Ascending aorta (tissue), 2 donors: ENCODE data around the gene MEGF11. TPM values are rescaled to one million over a fixed set of nuclear protein-coding genes. Genes with fewer than 3 reads are reported as not detected.

ENCODE experiments used
- DNase-seq, 2 donors: peaks; one replicate each; pipeline ENCODE4 v3.0.0-alpha.2; 2019; ENCODE audit warnings: low spot score in 2 of 2
- H3K27ac ChIP-seq, 2 donors: fragments of 200-600 bp; sonication (generic); one replicate each; pipeline ENCODE4 v1.5.1; 2016 to 2017; ENCODE audit warnings: mild to moderate bottlenecking in 1 of 2
- H3K27me3 ChIP-seq: fragments of 200-600 bp; sonication (generic); one replicate; pipeline ENCODE4 v1.5.1; 2017
- H3K36me3 ChIP-seq, 2 donors: fragments of 200-600 bp; sonication (generic); one replicate each; pipeline ENCODE4 v1.5.1; 2016
- H3K4me1 ChIP-seq, 2 donors: fragments of 200-600 bp; sonication (generic); one replicate each; pipeline ENCODE4 v1.5.1; 2016 to 2017; ENCODE audit warnings: mild to moderate bottlenecking in 1 of 2
- H3K4me3 ChIP-seq, 2 donors: fragments of 200-600 bp; sonication (generic); one replicate each; pipeline ENCODE4 v1.5.1; 2016 to 2017; ENCODE audit warnings: mild to moderate bottlenecking in 1 of 2
- H3K9me3 ChIP-seq, 2 donors: fragments of 200-600 bp; sonication (generic); one replicate each; pipeline ENCODE4 v1.5.1; 2016
- CTCF ChIP-seq, 3 experiments: fragments of 200-600 bp in 2 of 3; fragments of 450-650 bp in 1 of 3; sonication (generic) in 2 of 3; IDR thresholded peaks; one replicate each; pipeline ENCODE4 v1.5.1; 2016 to 2019; ENCODE audit warnings: antibody characterized with exemption in 3 of 3, mild to moderate bottlenecking in 1 of 3, moderate library complexity in 1 of 3
- intact Hi-C: fragments of 100-400 bp; cut with DNase I; formaldehyde crosslinking; loops from one replicate; pipeline ENCODE4 v1.15.1; 2023
- total RNA-seq: library from RNA; depleted of rRNA; stranded (reverse); fragments of >200 nt; gene quantifications from one replicate; pipeline ENCODE4 v1.1.0, GENCODE V29; 2016

The MEGF11 gene
- total RNA-seq, 1 donor from 2014 or later, result not detected

- Histone ChIP-seq H3K36me3 (no peaks in the 10 kb centered on the region), H3K9me3 (no peaks in the 10 kb centered on the region), H3K27ac (no peak overlapping the region), H3K4me1 (no peaks in the 10 kb centered on the region), H3K27me3 (no peaks in the 10 kb centered on the region), H3K4me3 (no peak overlapping the region)
- intact Hi-C loops, result no loop called here
- TF ChIP-seq CTCF (IDR thresholded peaks at IDR 0.05), result no peak
- no peak for DNase-seq
Observed at GRCh38 chr15:66163553-66163952, 90.0 kb downstream of the MEGF11 start.

- no peaks in the 10 kb centered on the region for H3K9me3 ChIP-seq
- DNase-seq, result no peak
- intact Hi-C loops, result no loop called here
- no peak overlapping the region for H3K27ac ChIP-seq
- no peak overlapping the region for H3K4me3 ChIP-seq
- H3K36me3 ChIP-seq, result no peaks in the 10 kb centered on the region
- H3K27me3 ChIP-seq, result no peaks in the 10 kb centered on the region
- H3K4me1 ChIP-seq, result no peaks in the 10 kb centered on the region
- TF ChIP-seq CTCF (IDR thresholded peaks at IDR 0.05), result no peak
Observed at GRCh38 chr15:66162286-66162685, 91.3 kb downstream of the MEGF11 start.

GRCh38 chr15:66161575-66162118 lies 91.9 kb downstream of the MEGF11 start:
- Histone ChIP-seq H3K36me3 (no peaks in the 10 kb centered on the region), H3K27me3 (no peaks in the 10 kb centered on the region), H3K4me1 (no peaks in the 10 kb centered on the region), H3K27ac (no peak overlapping the region), H3K4me3 (no peak overlapping the region), H3K9me3 (no peaks in the 10 kb centered on the region)
- DNase-seq, result no peak
- no peak for TF ChIP-seq CTCF (IDR thresholded peaks at IDR 0.05)
- intact Hi-C loops, result no loop called here

- H3K27me3 ChIP-seq, result no peaks in the 10 kb centered on the region
- H3K4me1 ChIP-seq, result no peaks in the 10 kb centered on the region
- intact Hi-C loops, result no loop called here
- no peaks in the 10 kb centered on the region for H3K36me3 ChIP-seq
- TF ChIP-seq CTCF (IDR thresholded peaks at IDR 0.05), result no peak
- no peaks in the 10 kb centered on the region for H3K9me3 ChIP-seq
- DNase-seq, result no peak
- H3K4me3 ChIP-seq, result no peak overlapping the region
- H3K27ac ChIP-seq, result no peak overlapping the region
Observed at GRCh38 chr15:66161108-66161507, 92.4 kb downstream of the MEGF11 start.

- no peak for TF ChIP-seq CTCF (IDR thresholded peaks at IDR 0.05)
- H3K36me3 ChIP-seq, result no peaks in the 10 kb centered on the region
- H3K27ac ChIP-seq, result no peak overlapping the region
- H3K27me3 ChIP-seq, result no peaks in the 10 kb centered on the region
- no peak overlapping the region for H3K4me3 ChIP-seq
- DNase-seq, result no peak
- intact Hi-C loops, result no loop called here
- H3K9me3 ChIP-seq, result no peaks in the 10 kb centered on the region
- H3K4me1 ChIP-seq, result no peaks in the 10 kb centered on the region
Observed at GRCh38 chr15:66157507-66157906, 96.0 kb downstream of the MEGF11 start.
